PC-3 (cell line): Measurements from ENCODE around the gene ALG9. TPM values are rescaled to one million over a fixed set of nuclear protein-coding genes. Genes with fewer than 3 reads are reported as not detected.
"Not testable (repeated sequence)": the region's sequence is repeated elsewhere in the genome, so short reads cannot be mapped to it uniquely, and the experiment has no call there.

ENCODE experiments used
- ATAC-seq: fragments of 200-7000 bp; cut with Tn5 transposase; 2 replicates; pipeline ENCODE4 v1.9.1; 2020; ENCODE audit warnings: mild to moderate bottlenecking, moderate library complexity
- BruUV-seq: library from RNA; stranded (reverse); fragments of 400-500 nt; replicated peaks from 2 replicates; lab custom pipeline; 2021; lab: Mats Ljungman, UMichigan
- CTCF ChIA-PET: fragments of 300-600 bp; sonication (Branson Sonifier 250); formaldehyde crosslinking; loops from one replicate; lab custom pipeline; 2022; ENCODE audit warnings: antibody characterized with exemption; lab: Charles Lee
- POLR2A ChIA-PET: fragments of 300-600 bp; sonication (Branson Sonifier 250); formaldehyde crosslinking; loops from one replicate; lab custom pipeline; 2022; ENCODE audit warnings: antibody characterized with exemption; ENCODE audit not compliant: unreplicated experiment; lab: Charles Lee
- DNase-seq: peaks from one replicate; pipeline ENCODE4 v3.0.0-alpha.2; 2015
- H2AFZ ChIP-seq: fragments of 300-600 bp; sonication (generic); 2 replicates; pipeline ENCODE4 v1.6.0; 2016; ENCODE audit warnings: antibody characterized with exemption, low read length
- H3F3A ChIP-seq: fragments of 300-600 bp; sonication (generic); one replicate; pipeline ENCODE4 v1.6.0; 2017; ENCODE audit warnings: antibody characterized with exemption, low read length, control low read depth, mild to moderate bottlenecking; ENCODE audit not compliant: unreplicated experiment
- H3K27ac ChIP-seq: fragments of 300-600 bp; sonication (generic); 2 replicates; pipeline ENCODE4 v1.5.1; 2016; ENCODE audit warnings: mild to moderate bottlenecking, low read length
- H3K27me3 ChIP-seq: fragments of 300-600 bp; sonication (generic); 2 replicates; pipeline ENCODE4 v1.6.1; 2016; ENCODE audit warnings: low read length, mixed read lengths
- H3K36me3 ChIP-seq: fragments of 300-600 bp; sonication (generic); 2 replicates; pipeline ENCODE4 v1.6.1; 2016; ENCODE audit warnings: low read depth, mixed run types, low read length, mixed read lengths
- H3K4me1 ChIP-seq: fragments of 300-600 bp; sonication (generic); 2 replicates; pipeline ENCODE4 v1.5.1; 2016; ENCODE audit warnings: low read length; ENCODE audit not compliant: insufficient read depth
- H3K4me2 ChIP-seq: fragments of 300-600 bp; sonication (generic); 2 replicates; pipeline ENCODE4 v1.6.0; 2016; ENCODE audit warnings: low read length
- H3K4me3 ChIP-seq: fragments of 300-600 bp; sonication (generic); 2 replicates; pipeline ENCODE4 v1.5.1; 2016; ENCODE audit warnings: mild to moderate bottlenecking, low read length, mixed read lengths
- H3K79me2 ChIP-seq: fragments of 300-600 bp; sonication (generic); 2 replicates; pipeline ENCODE4 v1.6.1; 2017; ENCODE audit warnings: low read length, mixed read lengths
- H3K9ac ChIP-seq: fragments of 300-600 bp; sonication (generic); 2 replicates; pipeline ENCODE4 v1.6.0; 2016; ENCODE audit warnings: mild to moderate bottlenecking, low read length
- H3K9me2 ChIP-seq: fragments of 300-600 bp; sonication (generic); replicated peaks from 2 replicates; pipeline ENCODE4 v1.6.1; 2016; ENCODE audit warnings: mixed run types, low read length, mixed read lengths
- H3K9me3 ChIP-seq: fragments of 300-600 bp; sonication (generic); 2 replicates; pipeline ENCODE4 v1.6.1; 2016; ENCODE audit warnings: low read length, mixed read lengths
- H4K20me1 ChIP-seq: fragments of 300-600 bp; sonication (generic); 2 replicates; pipeline ENCODE4 v1.6.1; 2016; ENCODE audit warnings: low read length, mixed read lengths
- EZH2 ChIP-seq: fragments of 300-600 bp; sonication (generic); IDR thresholded peaks from one replicate; pipeline ENCODE4 v1.6.1; 2017; ENCODE audit warnings: antibody characterized with exemption, mild to moderate bottlenecking, low read length; ENCODE audit not compliant: unreplicated experiment
- EZH2phosphoT487 ChIP-seq: fragments of 300-600 bp; sonication (generic); IDR thresholded peaks from 2 replicates; pipeline ENCODE4 v1.6.1; 2018; ENCODE audit warnings: mild to moderate bottlenecking, antibody characterized with exemption, low read length, borderline replicate concordance
- intact Hi-C: fragments of 100-400 bp; cut with micrococcal nuclease; formaldehyde crosslinking; loops from 2 replicates; pipeline ENCODE4 v1.9.0; 2023
- total RNA-seq: library from RNA; depleted of rRNA; stranded (reverse); fragments of >200 nt; gene quantifications from 2 replicates; pipeline ENCODE4 v1.2.3, GENCODE V29; 2014
- TF ChIP-seq, protein P1 (sequence below): fragments of 300-600 bp; sonication (generic); conservative IDR thresholded peaks from 2 replicates; pipeline ENCODE4 v1.5.1; 2017; ENCODE audit warnings: antibody characterized with exemption, low read depth, mild to moderate bottlenecking, low read length

The ALG9 gene
- total RNA-seq, 1 experiment from 2014 or later = 34.3 TPM

GRCh38 chr11:111785886-111786412, 85.4 kb downstream of the ALG9 start:
- Histone ChIP-seq H3K4me1 (no peaks in the 10 kb centered on the region), H3K27me3 (no peaks in the 10 kb centered on the region), H3K27ac (no peak overlapping the region), H3K36me3 (peaks cover 14% of the 10 kb centered on the region), H3K9me3 (no peaks in the 10 kb centered on the region), H3F3A (no peaks in the 10 kb centered on the region), H2AFZ (no peak overlapping the region), H3K9me2 (no peaks in the 10 kb centered on the region), H4K20me1 (no peaks in the 10 kb centered on the region), H3K4me2 (no peak overlapping the region), H3K79me2 (no peaks in the 10 kb centered on the region), H3K9ac (no peak overlapping the region), H3K4me3 (no peak overlapping the region)
- ATAC-seq (no peak), DNase-seq (no peak)
- ChIA-PET CTCF (no interaction called here), POLR2A (no interaction called here)
- intact Hi-C loops = no loop called here
- BruUV-seq = no TSS peak
- TF ChIP-seq, protein P1, sequence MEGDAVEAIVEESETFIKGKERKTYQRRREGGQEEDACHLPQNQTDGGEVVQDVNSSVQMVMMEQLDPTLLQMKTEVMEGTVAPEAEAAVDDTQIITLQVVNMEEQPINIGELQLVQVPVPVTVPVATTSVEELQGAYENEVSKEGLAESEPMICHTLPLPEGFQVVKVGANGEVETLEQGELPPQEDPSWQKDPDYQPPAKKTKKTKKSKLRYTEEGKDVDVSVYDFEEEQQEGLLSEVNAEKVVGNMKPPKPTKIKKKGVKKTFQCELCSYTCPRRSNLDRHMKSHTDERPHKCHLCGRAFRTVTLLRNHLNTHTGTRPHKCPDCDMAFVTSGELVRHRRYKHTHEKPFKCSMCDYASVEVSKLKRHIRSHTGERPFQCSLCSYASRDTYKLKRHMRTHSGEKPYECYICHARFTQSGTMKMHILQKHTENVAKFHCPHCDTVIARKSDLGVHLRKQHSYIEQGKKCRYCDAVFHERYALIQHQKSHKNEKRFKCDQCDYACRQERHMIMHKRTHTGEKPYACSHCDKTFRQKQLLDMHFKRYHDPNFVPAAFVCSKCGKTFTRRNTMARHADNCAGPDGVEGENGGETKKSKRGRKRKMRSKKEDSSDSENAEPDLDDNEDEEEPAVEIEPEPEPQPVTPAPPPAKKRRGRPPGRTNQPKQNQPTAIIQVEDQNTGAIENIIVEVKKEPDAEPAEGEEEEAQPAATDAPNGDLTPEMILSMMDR = no peak
- TF ChIP-seq EZH2phosphoT487 (no peak), EZH2 (no peak)

DNA sequence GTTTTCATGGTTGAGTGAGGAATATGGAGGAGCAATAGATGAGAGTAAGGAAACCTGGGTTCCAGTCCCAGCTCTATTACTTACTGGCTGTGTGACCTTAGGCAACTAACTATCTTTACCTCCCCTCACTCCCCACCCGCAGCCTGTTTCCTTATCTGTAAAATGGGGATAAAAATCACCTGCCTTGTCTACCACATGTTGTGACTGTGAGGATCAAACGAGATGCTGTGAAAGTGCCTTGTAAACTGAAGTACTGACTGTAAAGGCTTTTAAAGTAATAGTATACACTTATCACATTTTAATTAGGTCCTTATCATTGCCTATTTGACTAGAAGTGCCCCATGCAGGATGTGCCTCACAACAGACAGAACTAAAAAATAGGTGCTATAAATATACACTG, 86.3 kb downstream of the ALG9 start:
- no peak overlapping the region for H2AFZ ChIP-seq
- ChIA-PET CTCF (no interaction called here), POLR2A (no interaction called here)
- no peaks in the 10 kb centered on the region for H3K79me2 ChIP-seq
- no peaks in the 10 kb centered on the region for H3F3A ChIP-seq
- intact Hi-C loops = no loop called here
- no peak overlapping the region for H3K9ac ChIP-seq
- no peaks in the 10 kb centered on the region for H4K20me1 ChIP-seq
- no peaks in the 10 kb centered on the region for H3K4me1 ChIP-seq
- ATAC-seq (no peak), DNase-seq (no peak)
- no TSS peak for BruUV-seq
- H3K4me3 ChIP-seq = no peak overlapping the region
- no peak overlapping the region for H3K4me2 ChIP-seq
- no peaks in the 10 kb centered on the region for H3K9me2 ChIP-seq
- H3K27me3 ChIP-seq = no peaks in the 10 kb centered on the region
- no peak overlapping the region for H3K27ac ChIP-seq
- peaks cover 14% of the 10 kb centered on the region for H3K36me3 ChIP-seq
- H3K9me3 ChIP-seq = no peaks in the 10 kb centered on the region
- TF ChIP-seq EZH2 = no peak
- TF ChIP-seq, protein P1 = no peak

DNA sequence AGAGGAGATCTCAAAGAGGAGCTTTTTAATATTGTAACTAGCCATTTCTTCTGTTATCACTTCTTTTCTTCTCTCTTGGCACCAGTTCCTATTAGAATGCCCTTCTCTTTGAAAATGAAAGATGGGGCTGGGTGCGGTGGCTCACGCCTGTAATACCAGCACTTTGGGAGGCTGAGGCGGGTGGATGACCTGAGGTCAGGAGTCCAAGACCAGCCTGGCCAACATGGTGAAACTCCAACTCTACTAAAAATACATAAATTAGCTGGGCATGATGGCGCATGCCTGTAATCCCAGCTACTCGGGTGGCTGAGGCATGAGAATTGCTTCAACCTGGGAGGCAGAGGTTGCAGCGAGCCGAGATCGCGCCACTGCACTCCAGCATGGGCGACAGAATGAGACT, 87.1 kb downstream of the ALG9 start:
- H3K36me3 ChIP-seq = peaks cover 14% of the 10 kb centered on the region
- H2AFZ ChIP-seq, H3K9me2 ChIP-seq, CTCF ChIA-PET, H3K4me1 ChIP-seq, H4K20me1 ChIP-seq, intact Hi-C loops, DNase-seq, H3K9me3 ChIP-seq, H3K4me2 ChIP-seq, H3K9ac ChIP-seq, ATAC-seq, H3K4me3 ChIP-seq, H3F3A ChIP-seq, POLR2A ChIA-PET, H3K79me2 ChIP-seq, H3K27ac ChIP-seq, H3K27me3 ChIP-seq, BruUV-seq: not testable (repeated sequence)
